ENCODE results near the gene SLC26A9.

The SLC26A9 gene

DNA sequence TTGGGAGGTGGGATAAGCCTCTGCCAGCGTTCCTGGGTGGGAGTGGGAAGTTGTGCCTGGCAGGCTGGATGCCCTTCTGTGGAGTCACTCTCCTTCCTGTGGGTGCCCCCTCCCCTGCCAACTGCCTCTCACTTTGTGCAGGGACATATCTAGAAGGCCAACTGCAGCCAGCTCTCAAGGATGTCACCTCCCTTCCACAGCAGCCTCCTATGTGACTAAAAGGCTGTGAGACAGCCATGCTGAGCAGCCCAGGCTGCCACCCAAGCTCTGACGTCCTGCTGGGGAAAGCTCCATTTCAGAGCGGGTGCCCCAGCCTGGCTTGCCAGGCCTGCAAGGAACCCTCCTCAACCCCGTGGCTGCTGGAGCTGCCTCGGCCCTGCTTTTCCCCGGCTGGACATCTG is 19.6 kb upstream of the SLC26A9 start:
- Histone ChIP-seq H3K4me1 (ENCODE audit: control insufficient read depth in 2 of 2, insufficient read depth in 2 of 2, low read length in 2 of 2) (no peaks in the 10 kb centered on the region), H3K9me3 (ENCODE audit: control insufficient read depth in 2 of 2, low read length in 2 of 2) (no peaks in the 10 kb centered on the region), H3K4me3 (ENCODE audit: low read length in 2 of 2) (no peak overlapping the region), H3K36me3 (ENCODE audit: control insufficient read depth in 2 of 2, insufficient read depth in 2 of 2, low read length in 2 of 2) (no peaks in the 10 kb centered on the region), H3K9ac (ENCODE audit: low read depth in 1 of 2, low read length in 2 of 2) (no peak overlapping the region), H3K27me3 (ENCODE audit: control insufficient read depth in 2 of 2, insufficient read depth in 2 of 2, low read length in 2 of 2) (no peaks in the 10 kb centered on the region), H3K27ac (ENCODE audit: low read depth in 2 of 2, low read length in 2 of 2) (no peak overlapping the region)

DNA sequence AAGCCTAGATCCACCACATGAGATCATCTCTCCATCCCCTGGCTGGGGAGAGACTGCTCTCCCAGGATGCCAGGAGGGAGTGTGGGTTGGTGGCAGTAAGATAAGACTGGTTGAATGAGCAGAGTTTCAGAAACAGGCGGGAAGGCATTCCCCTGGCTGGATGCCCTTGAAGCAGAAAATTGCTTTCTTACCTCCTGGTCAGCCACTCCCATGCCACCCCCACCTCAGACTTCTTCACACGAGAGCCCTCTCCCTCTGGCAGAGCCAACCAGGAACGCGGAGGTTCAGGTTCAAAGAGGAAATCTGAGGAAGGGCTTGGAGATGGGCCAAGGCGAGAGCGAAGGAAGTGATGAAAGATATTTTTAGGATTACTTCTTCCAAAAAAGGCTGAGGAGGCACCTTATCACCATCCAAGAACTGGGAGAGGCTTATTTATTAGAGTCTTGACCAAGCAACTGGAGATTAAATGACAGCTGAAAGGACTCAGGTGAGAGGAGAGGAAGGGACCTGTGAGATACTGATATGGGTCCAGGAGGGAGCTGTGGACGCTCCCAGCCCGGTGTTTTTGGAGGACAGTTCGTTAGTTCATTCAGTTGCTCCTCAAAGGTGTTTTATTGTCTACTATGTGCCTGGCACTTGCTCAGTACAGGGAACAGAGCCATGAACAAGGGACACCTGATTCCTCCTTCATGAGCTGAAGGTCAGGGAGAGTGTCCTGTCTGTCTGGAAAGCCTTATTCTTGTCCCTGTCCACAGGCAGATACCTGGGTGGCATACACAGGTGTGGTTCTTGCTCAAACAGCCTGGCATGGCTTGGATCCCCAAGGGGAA is 18.9 kb upstream of the SLC26A9 start:
- H3K4me1 ChIP-seq (ENCODE audit: control insufficient read depth in 2 of 2, insufficient read depth in 2 of 2, low read length in 2 of 2) = no peaks in the 10 kb centered on the region
- H3K27me3 ChIP-seq (ENCODE audit: control insufficient read depth in 2 of 2, insufficient read depth in 2 of 2, low read length in 2 of 2) = no peaks in the 10 kb centered on the region
- H3K4me3 ChIP-seq (ENCODE audit: low read length in 2 of 2) = no peak overlapping the region
- H3K36me3 ChIP-seq (ENCODE audit: control insufficient read depth in 2 of 2, insufficient read depth in 2 of 2, low read length in 2 of 2) = no peaks in the 10 kb centered on the region
- H3K27ac ChIP-seq (ENCODE audit: low read depth in 2 of 2, low read length in 2 of 2) = no peak overlapping the region
- no peak overlapping the region for H3K9ac ChIP-seq (ENCODE audit: low read depth in 1 of 2, low read length in 2 of 2)
- H3K9me3 ChIP-seq (ENCODE audit: control insufficient read depth in 2 of 2, low read length in 2 of 2) = no peaks in the 10 kb centered on the region

DNA sequence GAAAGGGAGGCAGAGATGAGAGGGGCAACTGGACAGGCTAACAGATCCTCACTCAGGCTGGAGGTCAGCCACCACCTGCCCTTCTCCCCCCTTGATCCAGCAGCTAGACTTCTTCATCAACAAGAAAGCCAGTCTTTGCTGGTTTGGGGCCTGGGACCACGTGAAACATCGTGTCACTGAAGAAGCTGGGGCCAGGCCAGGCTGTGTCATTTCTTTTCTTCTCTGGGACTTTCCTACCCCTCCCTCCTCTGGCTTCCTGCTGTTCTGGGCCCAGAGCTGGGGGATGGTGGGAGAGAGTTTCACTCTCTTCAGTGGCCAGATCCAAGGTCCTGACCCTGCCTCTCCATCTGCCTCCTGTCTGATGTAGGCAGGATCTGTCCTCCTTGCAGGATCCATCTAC is 18.1 kb upstream of the SLC26A9 start:
- no peaks in the 10 kb centered on the region for H3K27me3 ChIP-seq (ENCODE audit: control insufficient read depth in 2 of 2, insufficient read depth in 2 of 2, low read length in 2 of 2)

DNA sequence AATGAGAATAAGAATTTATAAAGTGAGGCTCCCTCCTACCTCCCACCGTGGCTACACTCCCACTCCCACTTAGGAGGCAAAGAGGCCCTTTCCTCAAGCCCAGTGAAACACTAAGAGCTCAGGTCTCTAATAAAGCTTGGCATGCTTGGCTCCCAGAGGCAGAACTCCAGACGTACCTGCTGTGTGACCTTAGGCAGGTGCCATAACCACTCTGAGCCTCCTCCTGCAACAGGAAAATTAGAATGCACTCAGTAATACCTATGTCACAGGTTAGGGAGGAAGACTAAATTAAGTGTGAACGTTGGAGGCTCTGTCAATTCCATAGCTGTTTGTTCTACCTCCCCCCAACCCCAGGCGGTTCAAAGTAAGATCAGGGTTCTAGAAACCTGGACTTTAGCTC is 16.5 kb upstream of the SLC26A9 start:
- no peaks in the 10 kb centered on the region for H3K36me3 ChIP-seq (ENCODE audit: control insufficient read depth in 2 of 2, insufficient read depth in 2 of 2, low read length in 2 of 2)

More for the DNA sequence above, 18.1 kb upstream of the SLC26A9 start:
- no peak overlapping the region for H3K4me3 ChIP-seq (ENCODE audit: low read length in 2 of 2)
- no peaks in the 10 kb centered on the region for H3K4me1 ChIP-seq (ENCODE audit: control insufficient read depth in 2 of 2, insufficient read depth in 2 of 2, low read length in 2 of 2)
- no peaks in the 10 kb centered on the region for H3K9me3 ChIP-seq (ENCODE audit: control insufficient read depth in 2 of 2, low read length in 2 of 2)
- H3K9ac ChIP-seq (ENCODE audit: low read depth in 1 of 2, low read length in 2 of 2) = no peak overlapping the region
- no peaks in the 10 kb centered on the region for H3K36me3 ChIP-seq (ENCODE audit: control insufficient read depth in 2 of 2, insufficient read depth in 2 of 2, low read length in 2 of 2)
- H3K27ac ChIP-seq (ENCODE audit: low read depth in 2 of 2, low read length in 2 of 2) = no peak overlapping the region

DNA sequence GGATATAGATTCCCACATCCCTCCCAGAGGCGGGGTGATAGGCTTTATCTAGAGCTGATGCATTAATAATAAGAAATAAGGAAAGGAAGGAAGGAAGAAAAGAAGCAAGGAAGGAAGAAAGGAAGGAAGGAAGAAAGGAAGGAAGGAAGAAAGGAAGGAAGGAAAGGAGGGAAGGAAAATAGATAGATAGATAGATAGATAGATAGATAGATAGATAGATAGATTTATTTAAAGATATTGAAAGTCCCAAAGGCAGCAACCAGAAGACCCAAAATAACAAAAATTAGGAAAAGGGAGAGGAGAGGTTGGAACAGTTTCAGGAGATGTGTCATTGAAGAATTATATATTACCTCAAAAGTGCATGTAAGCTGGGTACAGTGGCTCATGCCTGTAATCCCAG is 12.2 kb upstream of the SLC26A9 start:
- Histone ChIP-seq H3K4me1 (ENCODE audit: control insufficient read depth in 2 of 2, insufficient read depth in 2 of 2, low read length in 2 of 2) (no peaks in the 10 kb centered on the region), H3K9me3 (ENCODE audit: control insufficient read depth in 2 of 2, low read length in 2 of 2) (no peaks in the 10 kb centered on the region), H3K9ac (ENCODE audit: low read depth in 1 of 2, low read length in 2 of 2) (no peak overlapping the region), H3K4me3 (ENCODE audit: low read length in 2 of 2) (no peak overlapping the region), H3K27me3 (ENCODE audit: control insufficient read depth in 2 of 2, insufficient read depth in 2 of 2, low read length in 2 of 2) (peaks cover 0 to 3% of the 10 kb centered on the region in 2 donors), H3K36me3 (ENCODE audit: control insufficient read depth in 2 of 2, insufficient read depth in 2 of 2, low read length in 2 of 2) (no peaks in the 10 kb centered on the region), H3K27ac (ENCODE audit: low read depth in 2 of 2, low read length in 2 of 2) (no peak overlapping the region)

More for the DNA sequence above, 16.5 kb upstream of the SLC26A9 start:
- Histone ChIP-seq H3K27me3 (ENCODE audit: control insufficient read depth in 2 of 2, insufficient read depth in 2 of 2, low read length in 2 of 2) (peaks cover 0 to 3% of the 10 kb centered on the region in 2 donors), H3K4me3 (ENCODE audit: low read length in 2 of 2) (no peak overlapping the region), H3K9ac (ENCODE audit: low read depth in 1 of 2, low read length in 2 of 2) (no peak overlapping the region), H3K9me3 (ENCODE audit: control insufficient read depth in 2 of 2, low read length in 2 of 2) (no peaks in the 10 kb centered on the region), H3K4me1 (ENCODE audit: control insufficient read depth in 2 of 2, insufficient read depth in 2 of 2, low read length in 2 of 2) (no peaks in the 10 kb centered on the region), H3K27ac (ENCODE audit: low read depth in 2 of 2, low read length in 2 of 2) (no peak overlapping the region)

DNA sequence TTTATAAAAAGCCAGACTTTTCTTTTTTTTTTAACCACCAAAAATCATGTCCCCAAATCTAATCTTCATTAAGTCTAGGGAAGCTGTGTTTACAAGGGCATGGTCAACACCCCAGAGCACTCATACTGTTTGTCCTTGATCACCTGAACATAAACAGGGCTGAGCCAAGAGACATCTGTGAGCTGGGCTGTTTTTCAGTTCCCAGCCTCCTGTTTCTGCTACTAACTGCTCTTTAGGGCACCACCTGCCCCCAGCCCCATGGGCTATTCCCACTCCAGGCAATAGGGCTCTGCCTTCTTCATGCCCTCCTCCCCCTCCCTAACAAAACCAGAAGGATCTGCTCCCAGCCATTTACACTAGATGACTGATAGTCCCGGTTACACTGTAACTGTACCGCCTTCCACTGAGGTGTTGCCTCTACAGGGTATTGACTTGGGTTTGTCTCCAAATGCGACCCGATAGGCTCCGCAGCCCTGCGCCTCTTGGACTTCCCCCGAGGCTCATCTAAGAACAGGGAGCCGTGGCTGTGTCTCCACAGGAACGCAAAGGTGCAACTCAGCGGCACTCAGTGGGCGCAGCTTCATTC is 11.7 kb upstream of the SLC26A9 start:
- no peak overlapping the region for H3K4me3 ChIP-seq (ENCODE audit: low read length in 2 of 2)
- H3K36me3 ChIP-seq (ENCODE audit: control insufficient read depth in 2 of 2, insufficient read depth in 2 of 2, low read length in 2 of 2) = no peaks in the 10 kb centered on the region
- H3K9ac ChIP-seq (ENCODE audit: low read depth in 1 of 2, low read length in 2 of 2) = no peak overlapping the region
- H3K27ac ChIP-seq (ENCODE audit: low read depth in 2 of 2, low read length in 2 of 2) = no peak overlapping the region
- peaks cover 0 to 3% of the 10 kb centered on the region in 2 donors for H3K27me3 ChIP-seq (ENCODE audit: control insufficient read depth in 2 of 2, insufficient read depth in 2 of 2, low read length in 2 of 2)
- no peaks in the 10 kb centered on the region for H3K9me3 ChIP-seq (ENCODE audit: control insufficient read depth in 2 of 2, low read length in 2 of 2)
- H3K4me1 ChIP-seq (ENCODE audit: control insufficient read depth in 2 of 2, insufficient read depth in 2 of 2, low read length in 2 of 2) = no peaks in the 10 kb centered on the region

DNA sequence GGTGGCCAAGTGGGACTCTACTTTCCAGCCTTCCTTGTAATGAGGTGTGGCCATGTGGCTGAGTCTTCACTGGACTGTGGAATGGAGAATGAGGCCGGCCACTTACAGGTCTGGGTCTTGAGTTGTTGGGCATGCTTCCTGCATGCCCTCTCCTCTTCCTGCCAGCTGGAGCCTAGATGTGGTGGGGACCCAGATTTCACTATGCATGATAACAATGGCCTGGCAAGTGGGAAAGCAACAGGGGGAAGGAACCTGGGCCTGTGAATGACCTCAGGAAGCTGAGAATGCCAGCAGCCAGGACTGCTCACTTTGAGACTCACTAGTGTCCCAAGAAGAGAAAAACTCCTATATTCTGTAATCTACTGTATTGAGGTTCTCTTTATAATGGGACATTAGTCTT is 8.5 kb upstream of the SLC26A9 start:
- Histone ChIP-seq H3K4me1 (ENCODE audit: control insufficient read depth in 2 of 2, insufficient read depth in 2 of 2, low read length in 2 of 2) (no peaks in the 10 kb centered on the region), H3K36me3 (ENCODE audit: control insufficient read depth in 2 of 2, insufficient read depth in 2 of 2, low read length in 2 of 2) (no peaks in the 10 kb centered on the region), H3K27me3 (ENCODE audit: control insufficient read depth in 2 of 2, insufficient read depth in 2 of 2, low read length in 2 of 2) (peaks cover 0 to 3% of the 10 kb centered on the region in 2 donors), H3K27ac (ENCODE audit: low read depth in 2 of 2, low read length in 2 of 2) (no peak overlapping the region), H3K9ac (ENCODE audit: low read depth in 1 of 2, low read length in 2 of 2) (no peak overlapping the region), H3K4me3 (ENCODE audit: low read length in 2 of 2) (no peak overlapping the region), H3K9me3 (ENCODE audit: control insufficient read depth in 2 of 2, low read length in 2 of 2) (no peaks in the 10 kb centered on the region)

DNA sequence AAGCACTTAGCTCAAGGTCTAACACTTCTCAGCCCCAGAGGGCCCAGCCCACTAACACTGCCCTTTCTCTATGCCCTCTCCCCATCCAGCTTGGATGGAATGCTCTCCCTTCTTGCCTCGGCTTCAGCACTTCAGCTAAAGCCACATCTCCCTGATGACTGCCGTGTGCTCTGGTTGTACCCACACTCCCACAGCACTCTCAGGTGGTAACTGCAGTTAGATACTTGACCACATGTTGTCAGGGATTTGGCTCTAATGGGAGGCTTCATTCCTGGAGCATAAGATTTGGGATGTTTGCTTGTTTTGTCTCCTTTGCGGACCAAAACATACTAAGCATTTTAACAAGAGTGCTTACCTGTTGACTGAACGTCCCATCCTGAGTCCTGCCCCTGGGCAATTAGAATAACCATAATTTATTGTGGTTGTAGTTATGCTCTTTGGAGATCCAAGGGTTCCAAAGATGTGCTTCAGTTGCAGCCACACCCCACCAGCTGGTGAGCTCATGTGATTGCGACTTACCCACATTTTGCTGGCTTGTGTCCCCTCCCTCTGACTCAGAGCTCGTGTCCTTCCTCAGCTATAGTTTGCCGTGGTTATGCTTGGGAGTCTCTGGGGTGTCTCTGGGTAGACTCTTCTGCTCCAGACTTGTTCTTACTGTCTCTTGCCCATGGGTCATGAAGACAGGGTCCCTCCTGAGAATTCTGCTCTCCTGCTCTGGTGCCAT is 7.7 kb upstream of the SLC26A9 start:
- H3K27ac ChIP-seq (ENCODE audit: low read depth in 2 of 2, low read length in 2 of 2) = no peak overlapping the region
- peaks cover 0 to 3% of the 10 kb centered on the region in 2 donors for H3K27me3 ChIP-seq (ENCODE audit: control insufficient read depth in 2 of 2, insufficient read depth in 2 of 2, low read length in 2 of 2)
- H3K36me3 ChIP-seq (ENCODE audit: control insufficient read depth in 2 of 2, insufficient read depth in 2 of 2, low read length in 2 of 2) = no peaks in the 10 kb centered on the region
- no peaks in the 10 kb centered on the region for H3K9me3 ChIP-seq (ENCODE audit: control insufficient read depth in 2 of 2, low read length in 2 of 2)
- no peaks in the 10 kb centered on the region for H3K4me1 ChIP-seq (ENCODE audit: control insufficient read depth in 2 of 2, insufficient read depth in 2 of 2, low read length in 2 of 2)
- H3K4me3 ChIP-seq (ENCODE audit: low read length in 2 of 2) = no peak overlapping the region
- H3K9ac ChIP-seq (ENCODE audit: low read depth in 1 of 2, low read length in 2 of 2) = no peak overlapping the region

DNA sequence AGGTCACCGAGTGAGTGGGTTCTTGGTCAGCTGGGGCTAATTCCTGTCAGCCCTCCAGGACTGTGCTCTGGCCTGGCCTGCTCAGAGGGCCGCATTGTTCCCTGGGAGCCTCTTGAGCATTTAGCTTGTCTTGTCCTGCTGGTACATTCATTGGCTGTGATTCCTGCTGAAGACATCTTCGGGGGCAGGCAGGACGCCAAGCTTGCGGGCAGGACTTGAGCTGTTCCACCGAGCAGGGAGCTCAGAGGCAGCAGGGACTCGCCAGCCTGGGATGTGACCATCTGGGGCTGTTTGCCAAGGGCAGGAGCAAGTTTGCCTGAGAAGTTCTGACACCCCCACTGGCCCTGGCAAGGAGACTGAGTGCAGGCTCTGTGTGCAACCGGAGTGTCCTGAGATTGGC is 7.0 kb upstream of the SLC26A9 start:
- Histone ChIP-seq H3K27ac (ENCODE audit: low read depth in 2 of 2, low read length in 2 of 2) (no peak overlapping the region), H3K27me3 (ENCODE audit: control insufficient read depth in 2 of 2, insufficient read depth in 2 of 2, low read length in 2 of 2) (no peaks in the 10 kb centered on the region), H3K4me3 (ENCODE audit: low read length in 2 of 2) (no peak overlapping the region), H3K4me1 (ENCODE audit: control insufficient read depth in 2 of 2, insufficient read depth in 2 of 2, low read length in 2 of 2) (no peaks in the 10 kb centered on the region), H3K9ac (ENCODE audit: low read depth in 1 of 2, low read length in 2 of 2) (no peak overlapping the region), H3K9me3 (ENCODE audit: control insufficient read depth in 2 of 2, low read length in 2 of 2) (no peaks in the 10 kb centered on the region), H3K36me3 (ENCODE audit: control insufficient read depth in 2 of 2, insufficient read depth in 2 of 2, low read length in 2 of 2) (no peaks in the 10 kb centered on the region)

DNA sequence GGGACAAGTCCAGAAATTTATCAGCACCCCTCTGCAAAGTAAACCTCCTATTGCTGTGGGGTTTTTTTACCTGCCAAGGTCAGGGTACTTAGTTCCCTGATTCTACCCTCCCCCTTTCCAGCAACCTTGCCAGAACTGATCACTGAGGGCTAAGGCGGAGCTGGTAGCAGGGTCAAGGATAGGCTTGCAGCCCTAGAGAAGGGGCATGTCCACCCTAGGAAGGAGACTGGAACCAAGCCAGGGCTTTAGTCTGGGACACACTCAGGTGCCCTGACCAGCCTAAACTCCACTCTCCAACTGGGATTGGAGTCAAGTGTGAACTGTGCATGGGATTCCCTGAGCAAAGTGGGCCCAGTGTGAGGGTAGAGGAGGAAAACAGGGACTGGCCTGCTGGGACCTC is 6.5 kb upstream of the SLC26A9 start:
- H3K9ac ChIP-seq (ENCODE audit: low read depth in 1 of 2, low read length in 2 of 2) = no peak overlapping the region
- peaks cover 0 to 3% of the 10 kb centered on the region in 2 donors for H3K27me3 ChIP-seq (ENCODE audit: control insufficient read depth in 2 of 2, insufficient read depth in 2 of 2, low read length in 2 of 2)
- H3K4me3 ChIP-seq (ENCODE audit: low read length in 2 of 2) = no peak overlapping the region
- H3K36me3 ChIP-seq (ENCODE audit: control insufficient read depth in 2 of 2, insufficient read depth in 2 of 2, low read length in 2 of 2) = no peaks in the 10 kb centered on the region
- no peak overlapping the region for H3K27ac ChIP-seq (ENCODE audit: low read depth in 2 of 2, low read length in 2 of 2)
- H3K4me1 ChIP-seq (ENCODE audit: control insufficient read depth in 2 of 2, insufficient read depth in 2 of 2, low read length in 2 of 2) = no peaks in the 10 kb centered on the region
- no peaks in the 10 kb centered on the region for H3K9me3 ChIP-seq (ENCODE audit: control insufficient read depth in 2 of 2, low read length in 2 of 2)

All from mucosa of rectum (tissue), 2 donors.